CD4-positive, CD25-positive, alpha-beta regulatory T cell (primary cell): ENCODE data around the gene CLPTM1. TPM values are rescaled to one million over a fixed set of nuclear protein-coding genes. Genes with fewer than 3 reads are reported as not detected.
A peak's percentile ranks its signal among the peaks of the same experiment; 100 is the strongest.

ENCODE experiments used
- ATAC-seq, 2 donors: fragments of 150-1000 bp; cut with Tn5 transposase; one replicate each; pipeline ENCODE4 v1.10.0; 2021; ENCODE audit warnings: low read depth in 2 of 2, moderate number of reproducible peaks in 2 of 2, moderate library complexity in 1 of 2
- DNase-seq, 3 donors: peaks; one replicate each; pipeline versions ENCODE4 v3.0.0 to v3.0.0-alpha.2; 2012 to 2022; ENCODE audit warnings: mixed read lengths in 1 of 3
- H3K27ac ChIP-seq: one replicate; pipeline ENCODE4 v1.7.0; 2013; ENCODE audit warnings: mild to moderate bottlenecking, low read length; ENCODE audit not compliant: insufficient read depth, poor library complexity, severe bottlenecking
- H3K27me3 ChIP-seq: one replicate; pipeline ENCODE4 v1.7.0; 2013; ENCODE audit warnings: low read length; ENCODE audit not compliant: control insufficient read depth, insufficient read depth
- H3K36me3 ChIP-seq: one replicate; pipeline ENCODE4 v1.7.0; 2013; ENCODE audit warnings: mild to moderate bottlenecking, low read length, moderate library complexity; ENCODE audit not compliant: control insufficient read depth, insufficient read depth
- H3K4me1 ChIP-seq: 2 replicates; pipeline ENCODE4 v1.7.0; 2013; ENCODE audit warnings: mild to moderate bottlenecking, low read length; ENCODE audit not compliant: insufficient read depth, control insufficient read depth, poor library complexity, severe bottlenecking
- H3K4me3 ChIP-seq: one replicate; pipeline ENCODE4 v1.7.0; 2013; ENCODE audit warnings: low read depth, mild to moderate bottlenecking, low read length, moderate library complexity
- H3K9me3 ChIP-seq, 2 experiments: 1 replicate in 1 of 2; 2 replicates in 1 of 2; pipeline ENCODE4 v1.7.0; 2013; ENCODE audit warnings: low read length in 2 of 2, mild to moderate bottlenecking in 1 of 2, moderate library complexity in 1 of 2; ENCODE audit not compliant: control insufficient read depth in 2 of 2
- H3K27ac Mint-ChIP-seq, 3 donors: one replicate each; pipeline ENCODE4 v1.8.0; 2020 to 2022; ENCODE audit warnings: mild to moderate bottlenecking in 3 of 3, mixed read lengths in 3 of 3, moderate library complexity in 2 of 3
- H3K27me3 Mint-ChIP-seq: one replicate; pipeline ENCODE4 v1.8.0; 2022; ENCODE audit warnings: mild to moderate bottlenecking, mixed read lengths
- H3K36me3 Mint-ChIP-seq: one replicate; pipeline ENCODE4 v1.8.0; 2020; ENCODE audit warnings: mixed read lengths
- H3K4me1 Mint-ChIP-seq, 4 donors: one replicate each; pipeline ENCODE4 v1.8.0; 2020 to 2022; ENCODE audit warnings: mixed read lengths in 4 of 4, mild to moderate bottlenecking in 1 of 4
- H3K4me3 Mint-ChIP-seq, 4 donors: one replicate each; pipeline ENCODE4 v1.8.0; 2020 to 2022; ENCODE audit warnings: mild to moderate bottlenecking in 4 of 4, mixed read lengths in 4 of 4, moderate library complexity in 3 of 4
- H3K9me3 Mint-ChIP-seq, 7 donors: one replicate each; pipeline ENCODE4 v1.8.0; 2020 to 2022; ENCODE audit warnings: mixed read lengths in 7 of 7, mild to moderate bottlenecking in 3 of 7, moderate library complexity in 2 of 7
- polyA plus RNA-seq, 4 donors: library from polyadenylated mRNA; unstranded; fragments of 300-500 nt; fragmentation: Illumina TruSeq; gene quantifications; one replicate each; pipeline ENCODE4 v1.2.3, GENCODE V29; 2021
- total RNA-seq: library from RNA; stranded (reverse); gene quantifications from one replicate; pipeline ENCODE4 v1.2.3, GENCODE V29; 2022

CLPTM1 gene
- total and polyA plus RNA-seq, 5 donors from 2014 or later: 16.7 to 81.5 (median 19.9) TPM

DNA sequence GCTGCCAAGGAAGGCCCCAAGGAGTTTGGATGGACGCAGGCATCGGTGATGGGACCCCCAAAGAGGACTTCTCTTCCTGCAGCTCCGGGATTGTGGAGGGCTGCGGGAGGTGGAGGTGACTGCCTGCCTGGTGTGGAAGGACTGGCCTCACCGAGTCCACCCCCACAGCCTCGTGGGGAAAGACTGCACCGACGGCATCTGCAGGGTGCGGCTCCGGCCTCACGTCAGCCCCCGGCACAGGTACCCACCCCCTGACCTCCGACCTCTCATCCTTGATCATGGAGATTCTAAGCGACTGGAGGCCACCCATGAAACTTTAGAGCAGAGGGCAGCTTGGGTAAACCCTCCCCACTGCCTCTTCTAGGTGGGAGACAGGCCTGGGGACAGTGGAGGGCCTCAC, 66.8 kb downstream of the CLPTM1 start:
- H3K9me3 Mint-ChIP-seq: no peaks in the 10 kb centered on the region
- no peak overlapping the region for H3K4me3 Mint-ChIP-seq
- no peak for DNase-seq
- no peaks in the 10 kb centered on the region for H3K9me3 ChIP-seq
- H3K27ac Mint-ChIP-seq: peak overlapping the region in 1 of 3 donors; percentile 20
- H3K27ac ChIP-seq: no peak overlapping the region
- H3K27me3 ChIP-seq: no peaks in the 10 kb centered on the region
- peaks cover 2% of the 10 kb centered on the region for H3K4me1 ChIP-seq
- no peak for ATAC-seq
- H3K36me3 ChIP-seq: peaks cover 5% of the 10 kb centered on the region
- H3K4me3 ChIP-seq: no peak overlapping the region
- peaks cover 0 to 9% (median 2%) of the 10 kb centered on the region in 4 donors for H3K4me1 Mint-ChIP-seq
- no peaks in the 10 kb centered on the region for H3K27me3 Mint-ChIP-seq
- peaks cover 17% of the 10 kb centered on the region for H3K36me3 Mint-ChIP-seq

DNA sequence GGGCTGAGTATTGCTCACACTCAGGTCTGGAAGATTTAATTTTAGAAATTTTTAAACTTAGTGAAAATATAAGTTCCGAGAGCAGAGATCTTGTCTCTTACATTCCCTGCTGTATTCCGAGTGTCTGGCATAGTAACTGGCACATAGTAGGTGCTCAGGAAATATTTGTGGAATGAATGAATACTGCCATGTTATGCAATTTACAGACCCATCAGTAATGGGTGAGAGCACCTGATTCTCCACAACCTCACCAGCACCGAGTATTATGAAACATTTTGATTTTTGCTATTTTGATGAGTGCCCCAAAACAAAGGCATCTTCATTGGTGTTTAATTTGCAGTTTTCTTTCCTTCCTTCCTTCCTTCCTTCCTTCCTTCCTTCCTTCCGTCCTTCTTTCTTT, 67.9 kb downstream of the CLPTM1 start:
- ATAC-seq (no peak), DNase-seq (no peak)
- H3K27me3 Mint-ChIP-seq: no peaks in the 10 kb centered on the region
- no peaks in the 10 kb centered on the region for H3K9me3 ChIP-seq
- H3K4me1 Mint-ChIP-seq: peaks cover 0 to 5% (median 1%) of the 10 kb centered on the region in 4 donors
- H3K27me3 ChIP-seq: no peaks in the 10 kb centered on the region
- no peak overlapping the region for H3K27ac ChIP-seq
- H3K36me3 Mint-ChIP-seq: peaks cover 15% of the 10 kb centered on the region
- no peaks in the 10 kb centered on the region for H3K9me3 Mint-ChIP-seq
- H3K4me1 ChIP-seq: no peaks in the 10 kb centered on the region
- no peak overlapping the region for H3K4me3 ChIP-seq
- peaks cover 13% of the 10 kb centered on the region for H3K36me3 ChIP-seq
- H3K4me3 Mint-ChIP-seq: no peak overlapping the region
- peak overlapping the region in 1 of 3 donors; percentile 20 for H3K27ac Mint-ChIP-seq

DNA sequence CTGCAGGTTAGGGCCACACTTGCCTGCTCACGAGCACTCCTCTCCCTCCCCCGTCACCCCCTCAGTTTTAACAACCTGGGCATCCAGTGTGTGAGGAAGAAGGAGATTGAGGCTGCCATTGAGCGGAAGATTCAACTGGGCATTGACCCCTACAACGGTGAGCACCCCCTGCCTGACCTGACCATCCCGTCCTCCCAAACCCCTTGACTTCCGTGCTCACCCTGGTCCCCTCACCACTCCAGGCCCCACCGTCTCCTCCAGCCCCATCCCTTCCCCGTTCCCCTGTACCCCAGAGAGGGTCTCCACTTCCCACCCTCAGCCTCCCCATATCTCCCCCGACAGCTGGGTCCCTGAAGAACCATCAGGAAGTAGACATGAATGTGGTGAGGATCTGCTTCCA, 70.1 kb downstream of the CLPTM1 start:
- Mint-ChIP-seq H3K27me3 (no peaks in the 10 kb centered on the region), H3K4me3 (no peak overlapping the region), H3K27ac (no peak overlapping the region), H3K36me3 (peaks cover 10% of the 10 kb centered on the region), H3K9me3 (no peaks in the 10 kb centered on the region), H3K4me1 (peaks cover 0 to 2% (median 0%) of the 10 kb centered on the region in 4 donors)
- Histone ChIP-seq H3K36me3 (peaks cover 21% of the 10 kb centered on the region), H3K27me3 (no peaks in the 10 kb centered on the region), H3K27ac (no peak overlapping the region), H3K4me1 (no peaks in the 10 kb centered on the region), H3K9me3 (no peaks in the 10 kb centered on the region), H3K4me3 (no peak overlapping the region)
- ATAC-seq: no peak
- no peak for DNase-seq

DNA sequence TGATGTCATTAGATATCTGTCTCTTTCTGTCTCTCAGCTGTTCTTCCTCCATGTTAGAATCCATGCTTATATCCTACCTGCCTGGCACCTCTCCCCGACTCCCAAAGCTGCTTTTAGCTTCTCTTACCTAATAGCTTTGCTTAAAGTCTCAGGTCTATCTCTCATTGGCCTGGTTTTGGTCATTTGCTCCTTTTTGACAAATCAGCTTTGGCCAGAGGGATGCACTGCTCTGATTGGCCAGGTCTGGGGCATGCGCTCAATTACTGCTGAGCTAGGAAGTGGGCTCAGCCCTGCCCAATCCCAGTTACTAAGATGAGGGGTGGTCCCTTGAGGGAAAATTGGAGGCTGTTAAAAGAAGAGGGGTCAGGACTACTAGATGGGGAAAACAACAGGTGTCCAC, 72.2 kb downstream of the CLPTM1 start:
- ATAC-seq (no peak), DNase-seq (no peak)
- H3K27ac ChIP-seq: no peak overlapping the region
- no peaks in the 10 kb centered on the region for H3K27me3 ChIP-seq
- H3K9me3 Mint-ChIP-seq: no peaks in the 10 kb centered on the region
- no peak overlapping the region for H3K4me3 ChIP-seq
- peaks cover 28% of the 10 kb centered on the region for H3K36me3 ChIP-seq
- H3K27me3 Mint-ChIP-seq: no peaks in the 10 kb centered on the region
- H3K4me1 Mint-ChIP-seq: peaks cover 0 to 2% (median 0%) of the 10 kb centered on the region in 4 donors
- H3K27ac Mint-ChIP-seq: peak overlapping the region in 1 of 3 donors; percentile 54
- no peaks in the 10 kb centered on the region for H3K9me3 ChIP-seq
- H3K36me3 Mint-ChIP-seq: peaks cover 13% of the 10 kb centered on the region
- H3K4me1 ChIP-seq: no peaks in the 10 kb centered on the region
- H3K4me3 Mint-ChIP-seq: no peak overlapping the region

DNA sequence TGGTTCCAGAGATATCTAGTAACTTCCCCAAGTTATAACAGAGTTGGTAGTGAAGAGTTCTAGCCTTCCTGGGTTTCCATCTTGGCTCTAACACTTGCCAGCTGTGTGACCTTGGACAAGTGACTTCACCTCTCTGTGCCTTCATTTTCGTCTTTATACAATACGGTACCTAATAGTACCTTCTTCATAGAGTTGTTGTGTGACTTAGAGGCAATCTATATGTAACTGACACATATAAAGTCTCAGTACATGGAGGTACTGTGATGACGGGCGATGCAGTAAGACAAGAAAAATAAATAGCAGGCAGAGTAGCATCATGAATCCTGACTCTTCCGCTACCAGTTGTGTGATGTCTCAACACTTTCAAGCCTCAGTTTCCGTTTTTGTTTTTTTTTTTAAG, 75.6 kb downstream of the CLPTM1 start:
- no peaks in the 10 kb centered on the region for H3K9me3 ChIP-seq
- no peaks in the 10 kb centered on the region for H3K27me3 ChIP-seq
- H3K36me3 Mint-ChIP-seq: peaks cover 12% of the 10 kb centered on the region
- H3K4me1 Mint-ChIP-seq: peaks cover 0 to 2% (median 0%) of the 10 kb centered on the region in 4 donors
- H3K4me1 ChIP-seq: no peaks in the 10 kb centered on the region
- ATAC-seq: no peak
- H3K9me3 Mint-ChIP-seq: no peaks in the 10 kb centered on the region
- H3K27ac Mint-ChIP-seq: no peak overlapping the region
- H3K36me3 ChIP-seq: peaks cover 39% of the 10 kb centered on the region
- DNase-seq: no peak
- H3K27ac ChIP-seq: no peak overlapping the region
- no peak overlapping the region for H3K4me3 Mint-ChIP-seq
- H3K4me3 ChIP-seq: no peak overlapping the region
- H3K27me3 Mint-ChIP-seq: no peaks in the 10 kb centered on the region

DNA sequence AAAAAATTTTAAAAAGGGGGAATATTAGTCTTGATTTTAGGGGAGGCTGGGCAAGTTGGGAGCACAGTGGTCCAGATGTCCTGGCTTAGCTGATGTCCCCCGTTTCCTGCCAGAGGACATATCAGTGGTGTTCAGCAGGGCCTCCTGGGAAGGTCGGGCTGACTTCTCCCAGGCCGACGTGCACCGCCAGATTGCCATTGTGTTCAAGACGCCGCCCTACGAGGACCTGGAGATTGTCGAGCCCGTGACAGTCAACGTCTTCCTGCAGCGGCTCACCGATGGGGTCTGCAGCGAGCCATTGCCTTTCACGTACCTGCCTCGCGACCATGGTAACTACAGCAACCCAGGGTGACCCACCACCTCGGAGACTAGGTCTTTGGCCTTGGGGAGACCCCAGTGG, 77.2 kb downstream of the CLPTM1 start:
- no peaks in the 10 kb centered on the region for H3K9me3 Mint-ChIP-seq
- Histone ChIP-seq H3K36me3 (peaks cover 39% of the 10 kb centered on the region), H3K27ac (no peak overlapping the region), H3K9me3 (no peaks in the 10 kb centered on the region), H3K27me3 (no peaks in the 10 kb centered on the region), H3K4me1 (no peaks in the 10 kb centered on the region), H3K4me3 (no peak overlapping the region)
- no peak for DNase-seq
- H3K4me1 Mint-ChIP-seq: no peaks in the 10 kb centered on the region
- H3K27ac Mint-ChIP-seq: no peak overlapping the region
- ATAC-seq: no peak
- no peaks in the 10 kb centered on the region for H3K27me3 Mint-ChIP-seq
- H3K4me3 Mint-ChIP-seq: no peak overlapping the region
- H3K36me3 Mint-ChIP-seq: peaks cover 8% of the 10 kb centered on the region

DNA sequence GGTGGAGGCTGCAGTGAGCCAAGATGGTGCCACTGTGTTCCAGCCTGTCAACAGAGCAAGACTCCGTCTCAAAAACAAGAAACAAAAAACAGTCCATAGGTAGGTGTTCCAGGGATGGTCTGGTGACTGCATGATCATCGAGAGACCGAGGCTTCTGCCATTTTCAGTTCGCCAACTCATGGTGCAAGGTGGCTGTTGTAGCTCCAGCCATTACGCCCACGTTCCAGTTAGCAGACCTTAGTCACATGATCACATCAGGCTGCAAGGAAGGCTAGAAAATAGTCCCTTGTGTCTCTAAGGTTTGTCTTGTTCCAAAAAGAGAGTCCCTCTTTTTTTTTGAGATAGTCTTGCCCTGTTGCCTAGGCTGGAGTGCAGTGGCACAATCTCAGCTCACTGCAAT, 80.6 kb downstream of the CLPTM1 start:
- H3K9me3 ChIP-seq: no peaks in the 10 kb centered on the region
- peaks cover 22% of the 10 kb centered on the region for H3K36me3 ChIP-seq
- Mint-ChIP-seq H3K4me3 (no peak overlapping the region), H3K27ac (no peak overlapping the region), H3K4me1 (peaks cover 0 to 18% (median 11%) of the 10 kb centered on the region in 4 donors), H3K9me3 (no peaks in the 10 kb centered on the region), H3K27me3 (no peaks in the 10 kb centered on the region), H3K36me3 (peaks cover 16% of the 10 kb centered on the region)
- ATAC-seq (no peak), DNase-seq (no peak)
- no peak overlapping the region for H3K4me3 ChIP-seq
- H3K4me1 ChIP-seq: peaks cover 14% of the 10 kb centered on the region
- H3K27me3 ChIP-seq: no peaks in the 10 kb centered on the region
- no peak overlapping the region for H3K27ac ChIP-seq

DNA sequence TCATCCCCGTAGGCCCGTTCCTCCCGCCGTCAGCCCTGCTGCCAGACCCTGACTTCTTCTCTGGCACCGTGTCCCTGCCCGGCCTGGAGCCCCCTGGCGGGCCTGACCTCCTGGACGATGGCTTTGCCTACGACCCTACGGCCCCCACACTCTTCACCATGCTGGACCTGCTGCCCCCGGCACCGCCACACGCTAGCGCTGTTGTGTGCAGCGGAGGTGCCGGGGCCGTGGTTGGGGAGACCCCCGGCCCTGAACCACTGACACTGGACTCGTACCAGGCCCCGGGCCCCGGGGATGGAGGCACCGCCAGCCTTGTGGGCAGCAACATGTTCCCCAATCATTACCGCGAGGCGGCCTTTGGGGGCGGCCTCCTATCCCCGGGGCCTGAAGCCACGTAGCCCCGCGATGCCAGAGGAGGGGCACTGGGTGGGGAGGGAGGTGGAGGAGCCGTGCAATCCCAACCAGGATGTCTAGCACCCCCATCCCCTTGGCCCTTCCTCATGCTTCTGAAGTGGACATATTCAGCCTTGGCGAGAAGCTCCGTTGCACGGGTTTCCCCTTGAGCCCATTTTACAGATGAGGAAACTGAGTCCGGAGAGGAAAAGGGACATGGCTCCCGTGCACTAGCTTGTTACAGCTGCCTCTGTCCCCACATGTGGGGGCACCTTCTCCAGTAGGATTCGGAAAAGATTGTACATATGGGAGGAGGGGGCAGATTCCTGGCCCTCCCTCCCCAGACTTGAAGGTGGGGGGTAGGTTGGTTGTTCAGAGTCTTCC, 82.4 kb downstream of the CLPTM1 start:
- no peaks in the 10 kb centered on the region for H3K27me3 ChIP-seq
- H3K27ac ChIP-seq: no peak overlapping the region
- ATAC-seq (no peak), DNase-seq (no peak)
- Mint-ChIP-seq H3K36me3 (peaks cover 25% of the 10 kb centered on the region), H3K4me3 (peak overlapping the region in 3 of 4 donors; percentile 54 to 67 (median 59)), H3K27ac (peak overlapping the region in 2 of 3 donors; percentile 84 to 99), H3K4me1 (peaks cover 0 to 33% (median 22%) of the 10 kb centered on the region in 4 donors), H3K27me3 (no peaks in the 10 kb centered on the region), H3K9me3 (no peaks in the 10 kb centered on the region)
- H3K4me3 ChIP-seq: no peak overlapping the region
- peaks cover 25% of the 10 kb centered on the region for H3K4me1 ChIP-seq
- H3K36me3 ChIP-seq: peaks cover 30% of the 10 kb centered on the region
- no peaks in the 10 kb centered on the region for H3K9me3 ChIP-seq
